ENCODE results near the gene UTP14C.

DNA sequence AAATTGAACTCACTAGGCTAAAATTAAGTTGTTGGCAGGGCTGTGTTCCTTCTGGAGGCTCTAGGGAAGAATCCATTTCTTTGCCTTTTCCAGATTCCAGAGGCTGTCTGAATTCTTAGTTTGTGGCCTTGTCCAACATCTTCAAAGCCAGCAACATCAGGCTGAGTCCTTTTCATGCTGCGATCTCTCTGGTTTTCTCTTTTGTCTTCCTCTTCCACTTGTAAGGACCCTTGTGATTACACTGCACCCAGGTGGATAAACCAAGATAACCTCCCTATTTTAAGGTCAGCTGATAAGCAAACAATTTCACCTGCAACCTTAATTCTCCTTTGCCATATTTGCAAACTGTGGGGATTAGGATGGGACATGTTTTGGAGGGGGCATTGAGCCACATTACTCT lies 11.5 kb downstream of the UTP14C start:
- no peak for TF ChIP-seq POLR2A (IDR thresholded peaks at IDR 0.05)
- no peak for TF ChIP-seq CTCF (IDR thresholded peaks at IDR 0.05)

Data from heart left ventricle (tissue), 13 donors.